SK-N-SH (cell line): ENCODE data around the gene VWA3B.

Experiments used
- CHD2 ChIP-seq: fragments of 150-350 bp; IDR thresholded peaks from 2 replicates; pipeline ENCODE4 v1.6.1; 2018; ENCODE audit warnings: low read length; ENCODE audit not compliant: partially characterized antibody
- CTCF ChIP-seq: fragments of 200-600 bp; sonication (generic); IDR thresholded peaks from 2 replicates; pipeline ENCODE4 v1.6.1; 2017; ENCODE audit warnings: antibody characterized with exemption, mild to moderate bottlenecking, moderate library complexity
- EP300 ChIP-seq, 2 experiments: IDR thresholded peaks; 2 replicates each; pipeline versions ENCODE4 v1.4.0 to v1.6.1; 2012; ENCODE audit warnings: borderline replicate concordance in 1 of 2, low read depth in 1 of 2, low read length in 1 of 2
- FOXJ3 ChIP-seq: sonication (generic); formaldehyde crosslinking; IDR thresholded peaks from 2 replicates; pipeline ENCODE4 v1.5.1; 2020; ENCODE audit warnings: mild to moderate bottlenecking, missing genetic modification reagents
- MEF2A ChIP-seq: IDR thresholded peaks from 2 replicates; pipeline ENCODE4 v1.4.0; 2012; ENCODE audit warnings: low read depth, borderline replicate concordance
- MXI1 ChIP-seq: IDR thresholded peaks from 2 replicates; pipeline ENCODE4 v1.6.1; 2012; ENCODE audit warnings: mild to moderate bottlenecking, low read depth, low read length, improper control_type of control experiment
- PBX3 ChIP-seq: IDR thresholded peaks from 2 replicates; pipeline ENCODE4; 2012
- POLR2AphosphoS5 ChIP-seq: IDR thresholded peaks from 2 replicates; pipeline ENCODE4 v1.6.1; 2012; ENCODE audit warnings: low read depth, low read length
- RXRA ChIP-seq: IDR thresholded peaks from 2 replicates; pipeline ENCODE4 v1.4.0; 2012; ENCODE audit warnings: low read depth, mild to moderate bottlenecking, borderline replicate concordance
- SMC3 ChIP-seq: IDR thresholded peaks from 2 replicates; pipeline ENCODE4 v1.6.1; 2012; ENCODE audit warnings: low read depth, low read length, improper control_type of control experiment
- TAF1 ChIP-seq: IDR thresholded peaks from 2 replicates; pipeline ENCODE4 v1.6.1; 2012; ENCODE audit warnings: low read depth, mild to moderate bottlenecking, low read length, moderate library complexity, borderline replicate concordance

- TF ChIP-seq CTCF (no peak), TAF1 (no peak), FOXJ3 (CRISPR knock-in tag) (no peak), SMC3 (no peak), CHD2 (no peak), MXI1 (no peak), RXRA (no peak), POLR2AphosphoS5 (no peak), EP300 (IDR thresholded peaks at IDR 0.05; ENCODE audit: borderline replicate concordance in 1 of 2, low read depth in 1 of 2, low read length in 1 of 2) (no peak), MEF2A (no peak), PBX3 (no peak)
These were observed 16.9 kb upstream of the VWA3B start for GRCh38 chr2:98070081-98070480.
